SIG-M5 (cell line): ENCODE data around the gene PTPN2.
"Not testable (repeated sequence)": the region's sequence is repeated elsewhere in the genome, so short reads cannot be mapped to it uniquely, and the experiment has no call there.

Experiments used
- DNase-seq: peaks from one replicate; lab custom pipeline; 2025; lab: John Stamatoyannopoulos, UW

PTPN2 gene

GRCh38 chr18:12825230-12825629 is 58.8 kb downstream of the PTPN2 start:
- DNase-seq: no peak

- DNase-seq: no peak
Observed at GRCh38 chr18:12823892-12824291, 60.1 kb downstream of the PTPN2 start.

GRCh38 chr18:12821408-12821807 is 62.6 kb downstream of the PTPN2 start:
- DNase-seq: no peak

GRCh38 chr18:12820506-12820905 is 63.5 kb downstream of the PTPN2 start:
- no peak for DNase-seq

- no peak for DNase-seq
Observed at GRCh38 chr18:12819841-12820240, 64.2 kb downstream of the PTPN2 start.

- DNase-seq: no peak
Observed at GRCh38 chr18:12819322-12819721, 64.7 kb downstream of the PTPN2 start.

GRCh38 chr18:12818243-12818642 is 65.8 kb downstream of the PTPN2 start:
- DNase-seq: no peak

GRCh38 chr18:12816451-12816850 is 67.6 kb downstream of the PTPN2 start:
- no peak for DNase-seq

- no peak for DNase-seq
Observed at GRCh38 chr18:12811191-12811950, 72.7 kb downstream of the PTPN2 start.

GRCh38 chr18:12803069-12803936 is 80.7 kb downstream of the PTPN2 start:
- no peak for DNase-seq

- no peak for DNase-seq
Observed at GRCh38 chr18:12802538-12802937, 81.5 kb downstream of the PTPN2 start.

- no peak for DNase-seq
Observed at GRCh38 chr18:12796448-12796847, 87.6 kb downstream of the PTPN2 start.

GRCh38 chr18:12791610-12792009 is 92.4 kb downstream of the PTPN2 start:
- no peak for DNase-seq

GRCh38 chr18:12786669-12787068 is 97.4 kb downstream of the PTPN2 start:
- DNase-seq: no peak

- DNase-seq: no peak
Observed at GRCh38 chr18:12783524-12783923, 100.5 kb downstream of the PTPN2 start.

- DNase-seq: no peak
Observed at GRCh38 chr18:12782521-12782920, 101.5 kb downstream of the PTPN2 start.

GRCh38 chr18:12779456-12779855 is 104.6 kb downstream of the PTPN2 start:
- DNase-seq: no peak

GRCh38 chr18:12779043-12779442 is 105.0 kb downstream of the PTPN2 start:
- no peak for DNase-seq

- no peak for DNase-seq
Observed at GRCh38 chr18:12777500-12777944, 106.5 kb downstream of the PTPN2 start.

- DNase-seq: no peak
Observed at GRCh38 chr18:12776821-12777471, 107.1 kb downstream of the PTPN2 start.

- not testable (repeated sequence) for DNase-seq
Observed at GRCh38 chr18:12776415-12776814, 107.6 kb downstream of the PTPN2 start.

- DNase-seq: no peak
Observed at GRCh38 chr18:12774982-12775381, 109.1 kb downstream of the PTPN2 start.

GRCh38 chr18:12773369-12773768 is 110.7 kb downstream of the PTPN2 start:
- no peak for DNase-seq
